ENCODE measurements around the gene SLC7A14.

The SLC7A14 gene

DNA sequence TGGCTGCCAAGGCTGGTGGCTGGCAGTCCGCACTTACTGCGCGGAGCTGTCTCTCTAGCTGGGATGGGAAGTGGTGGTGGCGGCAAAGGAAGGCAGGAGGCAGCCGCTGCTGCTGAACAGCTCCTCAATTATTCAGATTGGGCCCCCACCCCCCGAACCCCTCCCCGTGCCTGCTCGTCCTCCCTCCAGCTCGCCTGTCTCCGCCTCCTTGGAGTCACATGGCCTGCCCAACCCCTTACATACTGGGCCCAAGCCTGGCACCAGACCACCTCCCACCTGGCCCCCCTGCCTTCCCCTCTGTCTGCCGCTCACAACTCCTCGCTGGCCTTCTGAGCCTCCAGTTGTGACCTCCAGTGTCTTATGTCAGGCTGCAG is at the start of gene SLC7A14:
SLC7A14 (minus strand) TSS at position 139 of the 374 bp plus-strand sequence. CDS start 59,139 bp downstream, outside the sequence.
- in situ Hi-C loops (cut with MboI; ENCODE audit: low pct_unique_long_range_greater_than_20kb, low sequenced_read_pairs) = no loop called here
- no peak for DNase-seq

GRCh38 chr3:170635385-170635735 is 49.5 kb upstream of the SLC7A14 start:
- no peak for DNase-seq
- in situ Hi-C loops (cut with MboI; ENCODE audit: low pct_unique_long_range_greater_than_20kb, low sequenced_read_pairs) = no loop called here

- no peak for DNase-seq
- in situ Hi-C loops (cut with MboI; ENCODE audit: low pct_unique_long_range_greater_than_20kb, low sequenced_read_pairs) = no loop called here
These were observed 48.9 kb upstream of the SLC7A14 start for GRCh38 chr3:170634663-170635384.

GRCh38 chr3:170633573-170633972 is 47.7 kb upstream of the SLC7A14 start:
- DNase-seq = no peak
- in situ Hi-C loops (cut with MboI; ENCODE audit: low pct_unique_long_range_greater_than_20kb, low sequenced_read_pairs) = no loop called here

GRCh38 chr3:170632780-170633179 is 46.9 kb upstream of the SLC7A14 start:
- DNase-seq = no peak

DNA sequence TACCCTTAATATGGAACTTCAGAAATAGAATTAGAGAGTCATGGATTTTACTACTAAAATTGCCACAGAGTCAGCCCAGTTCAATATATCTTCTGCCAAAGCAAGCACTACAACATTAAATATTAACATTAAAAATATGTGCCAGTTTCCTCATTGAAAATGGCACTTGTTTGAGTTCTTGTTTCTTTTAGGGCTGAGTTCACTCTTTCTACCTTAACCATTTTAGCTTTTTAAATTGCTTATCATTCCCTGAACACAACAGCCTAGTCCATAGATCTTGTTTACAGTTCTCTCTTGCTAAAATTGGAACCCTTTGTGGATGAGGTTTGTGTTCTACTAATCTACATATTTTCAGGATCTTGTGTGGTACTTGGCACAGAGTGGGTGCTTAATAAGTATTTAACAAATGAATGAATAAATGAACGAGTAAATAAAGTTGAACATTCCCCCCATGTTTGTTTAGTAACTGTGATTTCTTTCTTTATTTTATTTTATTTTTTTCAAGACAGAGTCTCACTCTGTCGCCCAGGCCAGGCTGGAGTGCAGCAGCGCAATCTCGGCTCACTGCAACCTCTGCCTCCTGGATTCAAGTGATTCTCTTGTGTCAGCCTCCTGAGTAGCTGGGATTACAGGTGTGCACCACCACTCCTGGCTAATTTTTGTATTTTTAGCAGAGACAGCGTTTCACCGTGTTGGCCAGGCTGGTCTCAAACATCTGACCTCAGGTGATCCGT is 46.0 kb upstream of the SLC7A14 start:
- in situ Hi-C loops (cut with MboI; ENCODE audit: low pct_unique_long_range_greater_than_20kb, low sequenced_read_pairs) = no loop called here
- no peak for DNase-seq

More at GRCh38 chr3:170632780-170633179, 46.9 kb upstream of the SLC7A14 start:
- in situ Hi-C loops (cut with MboI; ENCODE audit: low pct_unique_long_range_greater_than_20kb, low sequenced_read_pairs) = no loop called here

GRCh38 chr3:170623524-170623923 is 37.6 kb upstream of the SLC7A14 start:
- in situ Hi-C loops (cut with MboI; ENCODE audit: low pct_unique_long_range_greater_than_20kb, low sequenced_read_pairs) = no loop called here
- no peak for DNase-seq

GRCh38 chr3:170622369-170623159 is 36.7 kb upstream of the SLC7A14 start:
- in situ Hi-C loops (cut with MboI; ENCODE audit: low pct_unique_long_range_greater_than_20kb, low sequenced_read_pairs) = no loop called here
- no peak for DNase-seq

DNA sequence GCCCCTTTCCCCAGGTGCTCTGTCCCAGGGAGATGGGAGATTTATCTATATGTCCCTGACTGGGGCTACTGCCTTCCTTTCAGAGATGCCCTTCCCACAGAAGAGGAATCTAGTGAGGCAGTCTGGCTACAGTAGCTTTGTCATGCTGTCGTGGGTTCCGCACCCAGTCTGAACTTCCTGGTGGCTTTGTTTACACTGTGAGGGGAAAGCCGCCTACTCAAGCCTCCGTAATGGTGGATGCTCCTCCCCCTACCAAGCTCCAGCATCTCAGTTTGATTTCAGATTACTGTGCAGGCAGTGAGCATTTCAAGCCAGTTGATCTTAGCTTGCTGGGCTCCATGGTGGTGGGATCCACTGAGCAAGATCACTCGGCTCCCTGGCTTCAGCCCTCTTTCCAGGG is 35.4 kb upstream of the SLC7A14 start:
- DNase-seq = no peak
- in situ Hi-C loops (cut with MboI; ENCODE audit: low pct_unique_long_range_greater_than_20kb, low sequenced_read_pairs) = no loop called here

- DNase-seq = no peak
These were observed 28.5 kb upstream of the SLC7A14 start for GRCh38 chr3:170614214-170614966.

DNA sequence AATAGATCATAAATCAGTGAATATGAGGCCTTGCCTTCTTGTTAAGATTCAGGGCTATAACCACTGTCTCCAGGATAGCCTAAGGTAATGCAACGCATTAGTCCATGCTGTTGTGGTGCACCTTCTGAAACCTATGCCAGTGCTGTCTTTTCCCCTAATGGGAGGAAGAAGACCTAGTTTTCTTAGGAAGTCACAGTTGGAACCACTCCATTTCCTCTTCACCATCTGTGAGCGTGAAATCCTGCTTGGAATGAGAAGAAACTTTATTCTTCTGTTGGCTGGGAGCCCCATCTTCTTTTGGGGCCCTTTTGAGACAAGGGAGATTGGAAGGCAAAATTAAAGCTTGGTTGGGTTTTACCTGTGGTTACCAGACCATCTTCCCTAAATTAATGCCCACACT is 25.9 kb upstream of the SLC7A14 start:
- no peak for DNase-seq
- in situ Hi-C loops (cut with MboI; ENCODE audit: low pct_unique_long_range_greater_than_20kb, low sequenced_read_pairs) = no loop called here

More at GRCh38 chr3:170614214-170614966, 28.5 kb upstream of the SLC7A14 start:
- in situ Hi-C loops (cut with MboI; ENCODE audit: low pct_unique_long_range_greater_than_20kb, low sequenced_read_pairs) = no loop called here

- in situ Hi-C loops (cut with MboI; ENCODE audit: low pct_unique_long_range_greater_than_20kb, low sequenced_read_pairs) = no loop called here
These were observed 24.5 kb upstream of the SLC7A14 start for GRCh38 chr3:170610321-170610884.

DNA sequence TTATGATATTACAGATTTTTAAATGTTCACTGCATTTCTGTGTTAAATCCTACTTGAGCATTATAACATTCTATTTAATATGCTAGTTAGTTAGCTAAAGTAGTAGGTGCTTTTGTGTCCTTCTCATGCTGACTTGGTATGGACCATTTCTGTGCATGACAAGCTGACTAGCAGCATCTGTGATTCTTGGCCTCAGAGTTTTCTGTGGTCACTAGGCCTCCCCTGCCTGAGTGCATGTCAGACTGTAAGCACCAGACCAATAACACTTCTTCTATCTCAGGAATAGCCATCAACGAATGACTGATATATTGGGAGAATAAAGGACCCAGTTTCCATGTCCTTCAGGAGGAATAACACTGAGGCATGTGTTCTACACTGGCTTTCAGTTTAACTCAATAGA is 22.6 kb upstream of the SLC7A14 start:
- no peak for DNase-seq
- in situ Hi-C loops (cut with MboI; ENCODE audit: low pct_unique_long_range_greater_than_20kb, low sequenced_read_pairs) = no loop called here

More at GRCh38 chr3:170610321-170610884, 24.5 kb upstream of the SLC7A14 start:
- no peak for DNase-seq

DNA sequence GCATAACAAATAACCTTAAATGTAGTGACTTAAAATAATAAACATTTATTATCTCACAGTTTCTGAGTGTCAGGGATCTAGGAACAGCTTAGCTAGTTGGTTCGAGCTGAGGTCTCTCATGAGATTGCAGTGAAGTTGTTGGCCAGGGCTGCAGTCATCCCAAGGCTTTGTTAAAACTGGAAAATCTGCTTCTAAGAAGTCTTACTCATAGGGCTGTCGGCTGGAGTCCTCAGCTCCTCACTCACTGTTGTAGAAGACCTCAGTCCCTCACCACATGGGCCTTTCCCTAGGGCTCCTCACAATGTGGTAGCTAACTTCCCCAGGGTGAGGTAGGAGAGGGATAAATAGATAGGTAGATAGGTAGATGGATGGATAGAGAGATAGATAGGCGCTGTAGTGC is 20.8 kb upstream of the SLC7A14 start:
- in situ Hi-C loops (cut with MboI; ENCODE audit: low pct_unique_long_range_greater_than_20kb, low sequenced_read_pairs) = no loop called here
- DNase-seq = no peak

DNA sequence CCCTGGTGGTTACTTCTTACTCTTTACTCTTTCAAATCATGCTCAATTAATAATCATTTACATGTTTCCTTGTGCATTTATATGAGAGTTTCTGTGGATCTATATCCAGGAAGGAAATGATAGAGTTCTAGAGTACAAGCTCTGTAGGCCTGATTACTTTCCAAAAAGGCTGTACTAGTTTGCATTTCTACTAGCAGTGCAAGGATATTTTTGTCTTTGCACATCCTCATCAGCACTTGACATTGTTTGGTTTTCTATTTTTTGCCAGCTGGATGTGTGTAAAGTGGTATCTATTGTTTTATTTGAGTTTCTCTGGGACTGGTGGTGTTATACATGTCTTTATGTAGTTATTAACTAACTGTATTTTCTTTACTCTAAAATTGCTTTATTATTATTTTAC is 19.6 kb upstream of the SLC7A14 start:
- in situ Hi-C loops (cut with MboI; ENCODE audit: low pct_unique_long_range_greater_than_20kb, low sequenced_read_pairs) = no loop called here
- no peak for DNase-seq

DNA sequence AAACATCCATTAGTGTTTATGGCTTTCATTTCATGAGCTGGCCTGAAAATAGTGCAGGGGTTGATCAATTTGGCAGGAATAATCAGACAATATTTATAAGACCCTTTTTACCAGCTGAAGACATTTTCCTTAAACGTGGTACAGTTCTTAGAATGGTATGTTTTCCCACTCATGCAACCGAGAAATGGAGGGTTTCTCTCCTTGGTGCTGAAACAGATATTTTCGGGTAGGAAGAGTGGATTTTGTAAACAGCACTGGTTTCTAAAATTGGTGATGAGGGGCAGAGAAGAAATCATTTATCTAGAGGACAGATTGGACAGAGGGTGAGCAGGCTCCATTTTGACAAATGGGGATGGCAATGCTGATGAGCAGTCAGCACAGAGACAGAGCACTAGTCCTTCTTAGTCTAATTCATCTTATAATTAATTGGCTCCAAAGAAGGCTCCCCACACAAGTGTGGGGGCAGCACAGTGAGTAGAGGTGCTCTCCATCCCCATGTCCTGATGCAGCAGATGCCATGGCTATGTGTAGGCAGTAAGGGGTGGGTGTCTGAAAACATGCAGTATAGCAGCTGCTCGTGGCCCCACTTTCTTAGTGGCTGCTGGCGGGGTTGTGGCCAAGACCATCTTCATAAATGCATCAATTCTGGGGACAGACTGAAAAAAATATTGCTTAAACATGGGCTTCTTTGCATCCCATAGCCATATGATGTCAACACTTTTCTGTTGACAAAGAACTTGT is 18.1 kb upstream of the SLC7A14 start:
- no peak for DNase-seq
- in situ Hi-C loops (cut with MboI; ENCODE audit: low pct_unique_long_range_greater_than_20kb, low sequenced_read_pairs) = no loop called here

DNA sequence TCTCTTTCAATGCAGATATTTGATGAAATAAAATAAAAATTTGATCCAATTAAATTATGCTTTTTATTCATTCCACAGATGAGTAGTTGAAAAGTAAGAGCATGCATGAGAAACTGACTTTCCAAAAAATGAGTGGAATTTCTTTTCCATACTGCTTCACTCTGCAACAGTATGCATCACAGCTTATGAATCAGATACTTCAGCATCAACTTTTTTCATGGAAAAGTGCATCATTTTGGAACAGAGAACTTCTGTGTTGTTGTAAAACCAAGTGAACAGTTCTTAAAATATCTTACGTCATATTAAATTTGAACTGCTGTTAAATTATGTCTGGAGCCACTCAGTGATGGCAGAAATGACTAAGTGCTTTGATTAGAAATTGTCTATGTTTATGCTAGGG is 16.7 kb upstream of the SLC7A14 start:
- DNase-seq = no peak
- in situ Hi-C loops (cut with MboI; ENCODE audit: low pct_unique_long_range_greater_than_20kb, low sequenced_read_pairs) = no loop called here

GRCh38 chr3:170600005-170600624 is 14.2 kb upstream of the SLC7A14 start:
- in situ Hi-C loops (cut with MboI; ENCODE audit: low pct_unique_long_range_greater_than_20kb, low sequenced_read_pairs) = no loop called here
- no peak for DNase-seq

Measured in KBM-7 (cell line).